Occipital lobe (tissue), 2 donors: ENCODE results near the gene NODAL. TPM values are rescaled to one million over a fixed set of nuclear protein-coding genes. Genes with fewer than 3 reads are reported as not detected.
A peak's percentile ranks its signal among the peaks of the same experiment; 100 is the strongest.

Experiments
- DNase-seq: peaks from one replicate; lab custom pipeline; 2025; lab: John Stamatoyannopoulos, UW
- total RNA-seq: library from RNA; depleted of rRNA; stranded (reverse); fragments of >200 nt; gene quantifications from one replicate; pipeline ENCODE4 v1.2.3, GENCODE V29; 2014

NODAL gene
- total RNA-seq, 1 donor from 2014 or later: 2.2 TPM

- no peak for DNase-seq
These were observed 7.8 kb downstream of the NODAL start for GRCh38 chr10:70433581-70434280.

DNA sequence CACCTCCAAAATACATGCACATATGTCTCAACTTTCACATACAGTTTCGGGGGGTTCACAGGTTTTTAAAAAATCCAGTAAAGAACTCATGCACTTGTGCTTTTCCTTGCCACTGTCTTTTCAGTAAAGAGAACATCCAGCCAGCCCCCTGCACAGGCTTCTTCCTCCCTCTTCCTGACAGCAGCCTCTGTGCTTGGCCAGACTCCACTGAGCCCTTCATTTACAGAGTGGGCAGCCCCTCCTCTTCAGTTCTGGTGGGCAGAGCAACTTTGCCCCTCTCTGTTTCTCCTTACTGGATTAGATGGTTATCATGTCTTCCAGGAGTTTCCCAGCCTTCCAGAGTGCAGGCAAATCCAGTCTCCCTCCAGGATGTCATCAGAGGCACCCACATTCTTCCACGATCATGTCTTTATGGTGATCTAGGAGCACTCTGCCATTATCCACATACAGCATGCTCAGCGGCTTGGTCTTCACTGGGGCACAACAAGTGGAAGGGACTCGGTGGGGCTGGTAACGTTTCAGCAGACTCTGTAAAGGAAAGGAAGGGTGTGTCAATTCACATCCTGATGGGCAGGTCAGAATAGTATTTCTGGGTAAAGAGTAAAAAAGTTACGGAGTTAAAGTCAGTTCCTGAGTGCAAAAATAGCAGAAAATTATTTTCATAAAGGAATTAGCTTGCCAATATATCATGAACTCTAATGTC lies 8.8 kb downstream of the NODAL start:
- DNase-seq: no peak

DNA sequence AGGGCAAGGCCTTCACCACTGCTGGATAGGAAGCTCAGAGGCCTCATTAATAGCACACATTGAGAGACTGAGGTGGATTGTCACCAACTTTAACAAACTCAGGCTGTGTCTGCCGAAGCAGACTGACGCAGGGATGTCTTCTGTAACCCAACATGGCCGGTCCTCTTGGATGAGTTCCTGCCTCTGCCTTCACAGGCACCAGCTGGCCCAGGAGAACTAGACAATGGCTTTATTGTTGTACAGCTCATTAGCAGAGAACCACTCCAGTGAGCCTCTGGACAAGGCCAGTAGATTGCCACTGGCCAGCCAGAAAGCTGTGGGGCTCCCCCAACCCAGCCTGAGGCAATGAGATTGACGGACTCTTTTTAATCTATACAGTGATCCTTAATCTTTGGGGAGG lies 9.4 kb downstream of the NODAL start:
- DNase-seq: peak; percentile 61

DNA sequence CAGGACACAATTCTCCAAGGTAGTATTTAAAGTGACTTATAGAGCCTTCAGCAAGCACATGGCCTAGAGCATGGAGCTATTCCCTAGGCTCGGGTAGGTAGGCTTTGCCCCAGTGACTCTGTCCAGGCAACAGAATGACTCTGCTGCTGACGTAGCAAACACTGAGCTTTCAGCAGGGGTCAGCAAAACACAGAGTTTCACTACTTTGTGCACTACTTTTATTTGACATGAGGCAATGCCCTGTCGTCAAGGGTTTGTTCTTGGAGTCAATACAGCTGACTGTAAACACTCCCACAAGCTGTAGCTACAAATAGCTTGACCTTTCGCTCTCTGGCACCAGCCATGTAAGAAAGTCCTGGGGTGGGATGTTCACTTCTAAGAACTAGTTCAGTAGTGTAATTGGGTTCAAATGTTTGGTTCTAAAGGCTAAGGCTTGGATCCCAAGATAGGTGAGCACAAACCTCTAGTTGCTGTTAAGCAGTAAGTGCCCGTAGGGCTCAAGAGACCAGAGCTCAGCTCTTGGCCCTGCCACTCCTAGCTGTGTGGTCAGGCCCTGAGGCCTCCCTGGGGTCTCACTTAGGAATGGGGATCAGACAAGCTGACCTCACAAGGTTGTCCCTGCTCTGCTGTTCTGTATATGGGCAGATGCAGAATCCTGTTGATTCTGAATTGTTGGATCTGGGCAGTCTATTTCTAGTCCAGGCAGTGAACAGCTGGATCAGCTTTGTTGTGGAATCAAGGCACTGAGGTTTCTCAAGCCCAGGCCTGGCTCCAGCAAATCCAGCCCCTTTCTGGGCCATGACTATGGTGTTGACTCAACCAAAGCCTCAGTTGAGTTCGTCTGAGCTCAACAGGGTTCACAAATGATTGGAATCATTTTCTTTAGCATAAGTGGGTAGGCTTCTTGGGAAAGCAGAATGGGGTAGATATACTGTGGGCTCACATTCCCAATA lies 10.7 kb downstream of the NODAL start:
- no peak for DNase-seq

GRCh38 chr10:70426823-70427222 lies 14.7 kb downstream of the NODAL start:
- DNase-seq: no peak

GRCh38 chr10:70425096-70425495 lies 16.4 kb downstream of the NODAL start:
- no peak for DNase-seq

DNA sequence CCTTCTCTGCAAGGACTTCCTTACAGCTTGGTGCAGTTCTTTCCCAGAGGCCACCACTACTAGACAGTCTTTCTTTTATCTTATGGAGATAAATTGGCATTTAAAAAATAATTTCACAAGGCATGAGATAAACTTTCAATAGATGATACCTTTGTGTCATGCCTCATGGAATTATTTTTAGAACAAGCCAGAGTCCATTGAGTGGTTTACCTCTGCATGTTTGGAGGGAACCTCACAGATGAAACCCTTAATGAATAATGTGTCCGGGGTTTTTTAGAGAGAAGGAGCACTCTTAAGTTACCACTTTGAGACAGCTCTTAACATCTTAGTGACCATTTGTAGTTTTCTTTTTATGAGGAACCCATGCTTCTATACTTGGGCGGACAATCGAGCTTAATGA lies 17.2 kb downstream of the NODAL start:
- DNase-seq: no peak

DNA sequence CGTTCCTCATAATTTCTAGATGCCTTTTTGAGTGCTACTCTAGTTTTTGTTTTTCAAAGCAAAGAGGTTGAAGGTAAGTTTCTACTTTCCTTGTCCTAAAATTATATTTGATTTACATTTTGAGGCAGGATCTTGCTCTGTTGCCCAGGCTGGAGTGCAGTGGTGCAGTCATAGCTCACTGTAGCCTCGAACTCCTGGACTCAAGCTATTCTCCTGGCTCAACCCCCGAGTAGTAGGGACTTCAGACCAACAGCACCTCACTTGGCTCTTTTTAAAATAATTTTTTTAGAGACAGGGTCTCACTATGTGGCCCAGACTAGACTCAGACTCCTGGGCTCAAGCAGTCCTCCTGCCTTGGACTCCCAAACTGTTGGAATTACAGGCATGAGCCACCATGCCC lies 22.8 kb downstream of the NODAL start:
- DNase-seq: no peak

- no peak for DNase-seq
These were observed 23.3 kb downstream of the NODAL start for GRCh38 chr10:70418229-70418628.

- DNase-seq: no peak
These were observed 23.9 kb downstream of the NODAL start for GRCh38 chr10:70417568-70417967.

GRCh38 chr10:70412356-70412755 lies 29.1 kb downstream of the NODAL start:
- no peak for DNase-seq

GRCh38 chr10:70410608-70411007 lies 30.9 kb downstream of the NODAL start:
- no peak for DNase-seq

DNA sequence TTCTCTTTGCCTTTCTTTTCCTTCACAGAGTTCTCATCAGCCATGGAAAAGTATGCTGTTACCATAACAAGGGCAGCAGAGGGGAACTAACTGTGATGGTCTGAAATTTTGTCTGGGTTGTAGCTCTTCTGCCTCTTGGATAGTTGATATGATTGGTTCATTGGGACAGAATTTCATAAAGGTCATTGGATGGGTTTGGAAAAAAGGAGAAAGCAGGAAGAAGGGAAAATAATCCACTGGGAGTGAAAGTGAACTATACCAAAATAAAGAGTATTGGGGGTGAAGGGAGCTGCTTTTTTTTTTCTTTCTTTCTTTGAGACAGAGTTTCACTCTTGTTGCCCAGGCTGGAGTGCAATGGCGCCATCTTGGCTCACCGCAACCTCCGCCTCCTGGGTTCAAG lies 31.7 kb downstream of the NODAL start:
- DNase-seq: no peak

GRCh38 chr10:70405037-70405824 lies 36.2 kb downstream of the NODAL start:
- peak; percentile 43 for DNase-seq

DNA sequence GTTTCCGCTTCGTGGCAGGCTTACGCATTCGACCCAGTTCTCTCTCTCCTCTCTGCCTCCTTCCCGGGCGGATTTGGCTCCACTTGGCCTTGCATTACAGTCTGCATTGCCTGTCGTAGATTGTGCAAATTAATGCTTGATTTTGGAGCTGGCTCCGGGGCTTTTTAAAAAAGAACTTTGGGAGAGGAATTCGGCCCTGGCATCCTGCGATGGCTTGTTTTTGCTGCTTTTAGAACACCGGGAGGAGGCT lies 36.8 kb downstream of the NODAL start:
- DNase-seq: no peak

DNA sequence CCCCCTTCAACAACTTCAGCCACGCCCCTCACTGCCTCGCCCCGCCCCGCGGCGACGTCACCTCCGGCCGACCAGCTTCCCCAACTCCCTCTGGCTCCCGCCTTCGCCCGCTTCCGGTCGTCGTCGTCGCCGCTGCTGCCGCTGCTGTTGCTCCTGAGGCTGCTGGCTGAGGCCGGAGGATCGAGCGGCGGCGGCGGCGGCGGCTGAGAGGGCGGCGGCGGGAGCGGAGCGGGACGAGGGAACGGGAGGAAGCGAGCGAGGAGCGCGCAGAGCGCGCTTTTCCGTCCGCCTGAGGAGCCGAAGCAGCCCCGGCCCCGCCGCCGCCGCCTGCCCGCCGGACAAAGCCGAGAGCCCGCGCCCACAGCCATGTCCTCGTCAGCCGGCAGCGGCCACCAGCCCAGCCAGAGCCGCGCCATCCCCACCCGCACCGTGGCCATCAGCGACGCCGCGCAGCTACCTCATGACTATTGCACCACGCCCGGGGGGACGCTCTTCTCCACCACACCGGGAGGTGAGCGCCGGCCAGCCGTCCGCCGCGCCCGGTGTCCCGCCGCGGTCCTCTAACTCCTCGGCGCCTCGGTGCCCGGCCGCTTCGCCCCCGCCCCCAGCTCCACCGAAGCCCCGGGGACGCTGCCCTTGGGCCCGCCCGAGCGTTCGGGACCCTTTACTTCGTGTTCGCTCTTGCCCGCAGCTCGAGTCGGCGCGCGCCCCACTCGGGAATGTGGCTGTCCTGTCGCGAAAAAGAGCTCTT lies 37.3 kb downstream of the NODAL start, which contains the start of gene EIF4EBP2:
Gene EIF4EBP2 (plus strand): TSS at position 110 of the 751 bp plus-strand sequence. CDS start 257 bp downstream, at position 367.
- DNase-seq: peak; percentile 97

- no peak for DNase-seq
These were observed 37.9 kb downstream of the NODAL start for GRCh38 chr10:70403483-70404035.

DNA sequence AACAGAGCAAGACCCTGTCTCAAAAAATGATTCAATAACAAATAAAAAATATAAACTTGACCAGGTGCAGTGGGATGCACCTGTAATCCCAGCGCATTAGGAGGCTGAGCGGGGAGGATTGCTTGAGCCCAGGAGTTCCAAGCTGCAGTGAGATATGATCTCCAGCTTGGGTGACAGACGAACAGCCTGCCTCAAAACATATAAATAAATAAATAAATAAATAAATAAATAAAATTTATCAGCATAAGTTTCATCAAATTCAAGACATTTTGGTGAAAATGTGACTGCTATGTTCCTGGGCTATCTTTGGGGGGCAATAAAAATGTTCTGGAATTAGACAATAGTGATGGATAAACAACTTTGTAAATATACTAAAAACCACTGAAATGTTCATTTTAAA lies 42.3 kb downstream of the NODAL start:
- DNase-seq: no peak

- DNase-seq: no peak
These were observed 45.3 kb downstream of the NODAL start for GRCh38 chr10:70396140-70396539.

- no peak for DNase-seq
These were observed 49.8 kb downstream of the NODAL start for GRCh38 chr10:70391654-70392053.
